GM23338 (cell line): ENCODE measurements around the gene CCDC110. TPM values are rescaled to one million over a fixed set of nuclear protein-coding genes. Genes with fewer than 3 reads are reported as not detected.

Source experiments
- ATAC-seq: fragments of 200-7000 bp; cut with Tn5 transposase; 3 replicates; pipeline ENCODE4 v1.9.1; 2020
- DNase-seq: peaks from one replicate; pipeline ENCODE4 v3.0.0-alpha.2; 2015; ENCODE audit warnings: low spot score
- H2AFZ ChIP-seq: fragments of 200-600 bp; sonication (generic); 2 replicates; pipeline ENCODE4 v1.8.0; 2016; ENCODE audit warnings: antibody characterized with exemption, mild to moderate bottlenecking, moderate library complexity
- H3F3A ChIP-seq: fragments of 200-600 bp; sonication (generic); replicated peaks from 2 replicates; pipeline ENCODE4 v1.8.0; 2017; ENCODE audit warnings: antibody characterized with exemption, mixed run types, low read depth
- H3K27ac ChIP-seq: fragments of 200-600 bp; sonication (generic); 2 replicates; pipeline ENCODE4 v1.6.1; 2016; ENCODE audit warnings: low read depth
- H3K27me3 ChIP-seq: fragments of 200-600 bp; sonication (generic); 2 replicates; pipeline ENCODE4 v1.8.0; 2016; ENCODE audit warnings: mild to moderate bottlenecking, mixed run types, moderate library complexity; ENCODE audit not compliant: insufficient read depth
- H3K36me3 ChIP-seq: fragments of 200-600 bp; sonication (generic); 2 replicates; pipeline ENCODE4 v1.8.0; 2016; ENCODE audit warnings: mild to moderate bottlenecking; ENCODE audit not compliant: insufficient read depth
- H3K4me1 ChIP-seq: fragments of 200-600 bp; sonication (generic); 2 replicates; pipeline ENCODE4 v1.8.0; 2016; ENCODE audit warnings: mild to moderate bottlenecking, moderate library complexity; ENCODE audit not compliant: insufficient read depth
- H3K4me2 ChIP-seq: fragments of 200-600 bp; sonication (generic); 2 replicates; pipeline ENCODE4 v1.7.1; 2017; ENCODE audit warnings: mixed run types
- H3K4me3 ChIP-seq: fragments of 200-600 bp; sonication (generic); 2 replicates; pipeline ENCODE4 v1.6.1; 2016; ENCODE audit warnings: mixed run types
- H3K79me2 ChIP-seq: fragments of 200-600 bp; sonication (generic); replicated peaks from 2 replicates; pipeline ENCODE4 v1.8.0; 2017; ENCODE audit warnings: mild to moderate bottlenecking; ENCODE audit not compliant: insufficient read depth
- H3K9me2 ChIP-seq: fragments of 200-600 bp; sonication (generic); 2 replicates; pipeline ENCODE4 v1.8.0; 2017; ENCODE audit not compliant: insufficient read depth
- H4K20me1 ChIP-seq: fragments of 200-600 bp; sonication (generic); replicated peaks from 2 replicates; pipeline ENCODE4 v1.8.0; 2017; ENCODE audit warnings: mild to moderate bottlenecking; ENCODE audit not compliant: insufficient read depth
- H3K27ac Mint-ChIP-seq: 2 replicates; pipeline ENCODE4 v1.8.0; 2020; ENCODE audit warnings: inconsistent platforms, mild to moderate bottlenecking, moderate library complexity, mixed read lengths
- H3K27me3 Mint-ChIP-seq: 3 replicates; pipeline ENCODE4 v1.8.0; 2022; ENCODE audit warnings: low read depth, mild to moderate bottlenecking, moderate library complexity, mixed read lengths, inconsistent platforms; ENCODE audit not compliant: insufficient read depth, poor library complexity
- H3K36me3 Mint-ChIP-seq: 3 replicates; pipeline ENCODE4 v1.8.0; 2021; ENCODE audit warnings: low read depth, mild to moderate bottlenecking, inconsistent platforms, moderate library complexity, mixed read lengths
- H3K4me1 Mint-ChIP-seq: 3 replicates; pipeline ENCODE4 v1.8.0; 2020; ENCODE audit warnings: mild to moderate bottlenecking, inconsistent platforms, mixed read lengths
- H3K4me3 Mint-ChIP-seq: 3 replicates; pipeline ENCODE4 v1.8.0; 2021; ENCODE audit warnings: moderate library complexity, mild to moderate bottlenecking, inconsistent platforms, mixed read lengths
- H3K9me3 Mint-ChIP-seq: 3 replicates; pipeline ENCODE4 v1.8.0; 2020; ENCODE audit warnings: moderate library complexity, mild to moderate bottlenecking, inconsistent platforms, mixed read lengths
- CTCF ChIP-seq, 2 experiments: fragments of 200-600 bp in 1 of 2; sonication (generic) in 1 of 2; conservative IDR thresholded peaks; 2 replicates each; pipeline versions ENCODE4 v1.5.1 to v1.6.1; 2016 to 2017; ENCODE audit warnings: antibody characterized with exemption in 2 of 2, low read depth in 2 of 2, mild to moderate bottlenecking in 2 of 2, moderate library complexity in 1 of 2
- EZH2 ChIP-seq: fragments of 200-600 bp; sonication (generic); IDR thresholded peaks from one replicate; pipeline ENCODE4 v1.8.0; 2017; ENCODE audit warnings: antibody characterized with exemption, mild to moderate bottlenecking, low read depth; ENCODE audit not compliant: unreplicated experiment
- EZH2phosphoT487 ChIP-seq: fragments of 200-600 bp; sonication (generic); IDR thresholded peaks from one replicate; pipeline ENCODE4 v1.8.1; 2018; ENCODE audit warnings: antibody characterized with exemption; ENCODE audit not compliant: unreplicated experiment
- JUNB ChIP-seq: IDR thresholded peaks from one replicate; pipeline ENCODE4 v1.6.1; 2016; ENCODE audit warnings: antibody characterized with exemption; ENCODE audit not compliant: unreplicated experiment
- NANOG ChIP-seq: IDR thresholded peaks from 2 replicates; pipeline ENCODE4 v1.6.1; 2016; ENCODE audit warnings: antibody characterized with exemption, borderline replicate concordance
- POLR2AphosphoS5 ChIP-seq: IDR thresholded peaks from 2 replicates; pipeline ENCODE4 v1.6.1; 2016; ENCODE audit warnings: antibody characterized with exemption, low read depth
- STAT1 ChIP-seq: IDR thresholded peaks from one replicate; pipeline ENCODE4 v1.6.1; 2016; ENCODE audit warnings: antibody characterized with exemption; ENCODE audit not compliant: unreplicated experiment
- ZNF114 ChIP-seq: fragments of 250-450 bp; sonication (Bioruptor Pico); IDR thresholded peaks from 2 replicates; pipeline ENCODE4 v1.5.0; 2020; ENCODE audit warnings: mild to moderate bottlenecking, moderate library complexity
- ZNF462 ChIP-seq: fragments of 250-450 bp; sonication (Bioruptor Pico); IDR thresholded peaks from 2 replicates; pipeline ENCODE4 v1.5.0; 2020; ENCODE audit warnings: mild to moderate bottlenecking, moderate library complexity
- polyA plus RNA-seq: library from polyadenylated mRNA; unstranded; fragments of >200 nt; fragmentation: Nextera tagmentation; extraction: Ambion mirVana; gene quantifications from 2 replicates; pipeline ENCODE4 v1.2.1, GENCODE V29; 2016
- total RNA-seq: library from RNA; depleted of rRNA; stranded (reverse); fragments of >200 nt; shearing (Covaris generic); gene quantifications from 2 replicates; pipeline ENCODE4 v1.2.3, GENCODE V29; 2014

Gene CCDC110
- total and polyA plus RNA-seq, 2 experiments from 2014 or later, result 5.4 to 6.7 TPM

DNA sequence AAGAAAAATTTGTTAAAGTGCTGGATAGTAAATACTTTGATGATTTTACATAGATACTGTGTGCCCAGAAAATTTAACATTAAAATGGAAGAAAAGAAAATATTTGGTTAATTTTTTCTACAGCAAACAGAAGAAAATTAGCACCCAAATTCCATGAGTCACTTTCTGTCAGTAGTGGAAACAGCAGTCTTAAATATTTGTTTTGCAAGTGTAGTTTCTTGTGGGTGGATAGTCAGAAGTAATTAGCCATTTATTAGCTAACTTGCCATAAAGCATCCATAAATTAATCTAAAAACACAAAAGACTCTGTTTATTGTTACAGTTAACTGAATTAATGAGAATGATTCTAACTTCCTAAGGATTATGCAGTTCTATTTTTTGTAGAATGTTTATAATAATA is 36.1 kb downstream of the CCDC110 start (continued):
- TF ChIP-seq ZNF462 (CRISPR knock-in tag) (no peak), ZNF114 (CRISPR knock-in tag) (no peak), JUNB (no peak), EZH2phosphoT487 (no peak), STAT1 (no peak), EZH2 (no peak), POLR2AphosphoS5 (no peak), NANOG (no peak)

DNA sequence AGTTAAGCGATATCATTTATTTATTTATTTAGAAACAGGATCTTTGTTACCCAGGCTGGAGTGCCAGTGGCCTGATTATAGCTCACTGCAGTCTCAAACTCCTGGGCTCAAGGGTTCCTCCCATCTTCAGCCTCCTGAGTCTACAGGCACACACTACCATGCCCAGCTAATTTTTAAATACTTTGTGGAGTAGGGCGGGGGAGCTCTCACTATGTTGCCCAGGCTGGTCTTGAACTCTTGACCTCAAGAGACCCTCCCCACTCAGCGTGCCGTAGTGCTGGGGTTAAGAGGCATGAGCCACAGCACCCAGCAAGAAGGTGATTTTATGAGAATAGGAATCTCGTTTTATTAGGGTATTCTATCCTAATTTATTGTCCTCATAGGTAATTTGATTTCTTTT is 41.9 kb downstream of the CCDC110 start:
- peaks cover 7% of the 10 kb centered on the region for H3K4me1 Mint-ChIP-seq
- no peaks in the 10 kb centered on the region for H3K27me3 ChIP-seq
- no peak overlapping the region for H3K4me3 ChIP-seq
- no peaks in the 10 kb centered on the region for H3K36me3 ChIP-seq
- H2AFZ ChIP-seq, result no peak overlapping the region
- no peaks in the 10 kb centered on the region for H4K20me1 ChIP-seq
- no peak overlapping the region for H3K27ac ChIP-seq
- no peak overlapping the region for H3K4me2 ChIP-seq
- no peaks in the 10 kb centered on the region for H3K9me2 ChIP-seq
- H3K79me2 ChIP-seq, result peaks cover 6% of the 10 kb centered on the region
- ATAC-seq, result no peak
- peaks cover 6% of the 10 kb centered on the region for H3K27me3 Mint-ChIP-seq
- H3K4me1 ChIP-seq, result peaks cover 4% of the 10 kb centered on the region; the same call in 1 of the 2 replicates
- no peaks in the 10 kb centered on the region; the same call in 2 of the 3 replicates for H3K9me3 Mint-ChIP-seq
- no peak overlapping the region for H3K4me3 Mint-ChIP-seq
- DNase-seq, result no peak
- H3F3A ChIP-seq, result no peaks in the 10 kb centered on the region
- H3K36me3 Mint-ChIP-seq, result no peaks in the 10 kb centered on the region; the same call in 2 of the 3 replicates
- no peak overlapping the region for H3K27ac Mint-ChIP-seq
- no peak for TF ChIP-seq CTCF (conservative IDR thresholded peaks at IDR 0.05; ENCODE audit: low read depth in 2 of 2)
- TF ChIP-seq STAT1, result no peak
- TF ChIP-seq ZNF462 (CRISPR knock-in tag), result no peak
